DOHH2 (cell line): ENCODE measurements around the gene SOX8.

Experiments used
- H3F3A ChIP-seq: fragments of 200-600 bp; sonication (generic), shearing (Covaris generic); 2 replicates; pipeline ENCODE4 v1.6.0; 2016; ENCODE audit warnings: antibody characterized with exemption, mild to moderate bottlenecking; ENCODE audit not compliant: control insufficient read depth, insufficient read depth
- H3K27ac ChIP-seq: fragments of 200-600 bp; sonication (generic); 2 replicates; pipeline ENCODE4 v1.5.1; 2014; ENCODE audit warnings: low read depth, mild to moderate bottlenecking, low read length, moderate library complexity
- H3K27me3 ChIP-seq: fragments of 200-600 bp; sonication (generic); 2 replicates; pipeline ENCODE4 v1.6.1; 2014; ENCODE audit warnings: mild to moderate bottlenecking, low read length, mixed read lengths; ENCODE audit not compliant: control insufficient read depth
- H3K36me3 ChIP-seq: fragments of 200-600 bp; sonication (generic); 2 replicates; pipeline ENCODE4 v1.6.1; 2014; ENCODE audit warnings: mild to moderate bottlenecking, low read length, moderate library complexity, mixed read lengths; ENCODE audit not compliant: control insufficient read depth
- H3K4me1 ChIP-seq: fragments of 200-600 bp; sonication (generic); 2 replicates; pipeline ENCODE4 v1.6.1; 2014; ENCODE audit warnings: mild to moderate bottlenecking, low read length, mixed read lengths; ENCODE audit not compliant: control insufficient read depth
- H3K4me2 ChIP-seq: fragments of 200-600 bp; sonication (generic); 2 replicates; pipeline ENCODE4 v1.6.0; 2014; ENCODE audit warnings: mild to moderate bottlenecking, low read length, moderate library complexity
- H3K4me3 ChIP-seq: fragments of 200-600 bp; sonication (generic); 2 replicates; pipeline ENCODE4 v1.5.1; 2014; ENCODE audit warnings: mild to moderate bottlenecking, low read length, mixed read lengths
- H3K79me2 ChIP-seq: fragments of 200-600 bp; sonication (generic); 2 replicates; pipeline ENCODE4 v1.6.1; 2014; ENCODE audit warnings: mild to moderate bottlenecking, low read length, mixed read lengths; ENCODE audit not compliant: control insufficient read depth
- H3K9me2 ChIP-seq: fragments of 200-600 bp; sonication (generic); replicated peaks from 2 replicates; pipeline ENCODE4 v1.6.1; 2014; ENCODE audit warnings: mild to moderate bottlenecking, low read length, mixed read lengths; ENCODE audit not compliant: control insufficient read depth
- H3K9me3 ChIP-seq: fragments of 200-600 bp; sonication (generic); 2 replicates; pipeline ENCODE4 v1.6.1; 2014; ENCODE audit warnings: antibody characterized with exemption, low read length, mixed read lengths; ENCODE audit not compliant: control insufficient read depth, insufficient read depth
- H4K20me1 ChIP-seq: fragments of 200-600 bp; sonication (generic); 2 replicates; pipeline ENCODE4 v1.6.0; 2014; ENCODE audit warnings: low read depth, mild to moderate bottlenecking, antibody characterized with exemption, low read length, moderate library complexity; ENCODE audit not compliant: control insufficient read depth, insufficient read depth
- CTCF ChIP-seq: fragments of 200-600 bp; sonication (generic); IDR thresholded peaks from one replicate; pipeline ENCODE4 v1.5.1; 2014; ENCODE audit warnings: antibody characterized with exemption, mild to moderate bottlenecking, low read depth, low read length; ENCODE audit not compliant: poor library complexity, severe bottlenecking
- EZH2phosphoT487 ChIP-seq: fragments of 200-600 bp; sonication (generic); IDR thresholded peaks from 2 replicates; pipeline ENCODE4 v1.6.1; 2017; ENCODE audit warnings: borderline replicate concordance, mild to moderate bottlenecking, antibody characterized with exemption, low read length, moderate library complexity, mixed read lengths

Gene SOX8

GRCh38 chr16:967546-968295 lies 13.8 kb upstream of the SOX8 start:
- H3K36me3 ChIP-seq, result peaks cover 37% of the 10 kb centered on the region
- H3K9me3 ChIP-seq, result peaks cover 3% of the 10 kb centered on the region; the same call in 1 of the 2 replicates
- TF ChIP-seq CTCF, result no peak
- no peak for TF ChIP-seq EZH2phosphoT487
- no peaks in the 10 kb centered on the region for H4K20me1 ChIP-seq
- peaks cover 57% of the 10 kb centered on the region for H3K79me2 ChIP-seq
- peaks cover 26% of the 10 kb centered on the region for H3K4me1 ChIP-seq
- H3K27me3 ChIP-seq, result no peaks in the 10 kb centered on the region
- no peaks in the 10 kb centered on the region for H3F3A ChIP-seq
- no peak overlapping the region for H3K4me2 ChIP-seq
- H3K4me3 ChIP-seq, result no peak overlapping the region
- H3K27ac ChIP-seq, result no peak overlapping the region
- H3K9me2 ChIP-seq, result no peaks in the 10 kb centered on the region

GRCh38 chr16:968620-969019 lies 12.9 kb upstream of the SOX8 start:
- TF ChIP-seq EZH2phosphoT487 (no peak), CTCF (no peak)
- peaks cover 3% of the 10 kb centered on the region; the same call in 1 of the 2 replicates for H3K9me3 ChIP-seq
- H3K4me3 ChIP-seq, result no peak overlapping the region
- H3K27ac ChIP-seq, result no peak overlapping the region
- H4K20me1 ChIP-seq, result no peaks in the 10 kb centered on the region
- H3F3A ChIP-seq, result peaks cover 4% of the 10 kb centered on the region
- H3K36me3 ChIP-seq, result peaks cover 37% of the 10 kb centered on the region
- H3K9me2 ChIP-seq, result no peaks in the 10 kb centered on the region
- H3K27me3 ChIP-seq, result no peaks in the 10 kb centered on the region
- H3K79me2 ChIP-seq, result peaks cover 52% of the 10 kb centered on the region
- peaks cover 35% of the 10 kb centered on the region for H3K4me1 ChIP-seq
- no peak overlapping the region for H3K4me2 ChIP-seq

GRCh38 chr16:969508-970385 lies 11.8 kb upstream of the SOX8 start:
- peaks cover 14% of the 10 kb centered on the region for H3F3A ChIP-seq
- H3K4me3 ChIP-seq, result peak overlapping the region; percentile 85
- H3K36me3 ChIP-seq, result peaks cover 37% of the 10 kb centered on the region
- H3K27ac ChIP-seq, result peak overlapping the region; percentile 42; the same call in 1 of the 2 replicates
- no peaks in the 10 kb centered on the region for H4K20me1 ChIP-seq
- H3K9me3 ChIP-seq, result peaks cover 3% of the 10 kb centered on the region; the same call in 1 of the 2 replicates
- peak overlapping the region; percentile 89 for H3K4me2 ChIP-seq
- peaks cover 52% of the 10 kb centered on the region for H3K79me2 ChIP-seq
- H3K9me2 ChIP-seq, result no peaks in the 10 kb centered on the region
- no peaks in the 10 kb centered on the region for H3K27me3 ChIP-seq
- TF ChIP-seq EZH2phosphoT487, result no peak
- no peak for TF ChIP-seq CTCF
- peaks cover 46% of the 10 kb centered on the region for H3K4me1 ChIP-seq
